GM21825 (cell line): ENCODE data around the gene SMAD5.

ENCODE experiments used
- ATAC-seq: cut with Tn5 transposase; IDR thresholded peaks from one replicate; pipeline ENCODE4 v1.9.1; 2021; ENCODE audit warnings: mild to moderate bottlenecking, moderate library complexity; ENCODE audit not compliant: unreplicated experiment

SMAD5 gene

GRCh38 chr5:136194576-136194975, 61.9 kb downstream of the SMAD5 start:
- no peak for ATAC-seq

DNA sequence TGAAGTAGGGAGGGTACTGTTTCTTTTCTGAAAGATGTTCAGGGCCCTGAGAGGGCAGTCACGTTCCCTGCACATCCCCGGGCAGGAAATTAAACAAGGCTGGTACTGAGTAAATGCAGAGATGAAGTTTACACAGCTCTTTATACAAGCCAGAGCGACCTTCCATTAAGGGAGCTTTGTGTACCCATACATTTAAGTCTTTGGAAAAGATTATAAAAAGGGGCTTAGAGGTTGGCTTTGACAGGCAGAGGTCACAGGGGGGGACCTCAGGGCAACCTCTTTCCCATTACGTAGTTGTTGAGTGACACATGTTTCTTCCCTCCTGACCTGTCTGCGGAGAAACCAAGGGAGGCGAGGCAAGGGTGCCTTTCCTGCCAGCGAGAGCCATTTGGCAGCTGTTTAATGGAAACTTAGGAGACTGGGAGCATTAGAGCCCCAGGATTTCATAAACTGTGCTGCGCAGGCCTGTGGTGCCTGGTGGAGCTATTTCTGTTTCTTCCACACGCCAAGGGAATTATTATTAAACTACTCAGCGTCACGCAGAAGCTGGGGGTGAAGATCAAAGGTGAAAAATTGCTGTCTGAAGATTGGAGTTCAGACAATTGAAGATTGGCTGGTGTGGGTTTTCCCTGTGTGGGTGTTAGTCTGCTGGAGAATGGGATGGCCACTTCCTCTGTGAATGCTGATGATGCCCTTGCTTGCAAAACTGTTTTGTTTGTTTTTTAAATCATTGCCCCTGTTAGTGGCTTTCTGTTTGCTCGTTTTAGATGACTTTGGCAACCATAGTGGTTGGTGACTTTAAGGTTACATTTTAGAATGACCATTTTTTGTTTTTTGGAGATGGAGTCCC, 63.6 kb downstream of the SMAD5 start:
- no peak for ATAC-seq

GRCh38 chr5:136197462-136198142, 65.0 kb downstream of the SMAD5 start:
- no peak for ATAC-seq

- no peak for ATAC-seq
These were observed 65.8 kb downstream of the SMAD5 start for GRCh38 chr5:136198453-136198852.

GRCh38 chr5:136199408-136199807, 66.8 kb downstream of the SMAD5 start:
- no peak for ATAC-seq

DNA sequence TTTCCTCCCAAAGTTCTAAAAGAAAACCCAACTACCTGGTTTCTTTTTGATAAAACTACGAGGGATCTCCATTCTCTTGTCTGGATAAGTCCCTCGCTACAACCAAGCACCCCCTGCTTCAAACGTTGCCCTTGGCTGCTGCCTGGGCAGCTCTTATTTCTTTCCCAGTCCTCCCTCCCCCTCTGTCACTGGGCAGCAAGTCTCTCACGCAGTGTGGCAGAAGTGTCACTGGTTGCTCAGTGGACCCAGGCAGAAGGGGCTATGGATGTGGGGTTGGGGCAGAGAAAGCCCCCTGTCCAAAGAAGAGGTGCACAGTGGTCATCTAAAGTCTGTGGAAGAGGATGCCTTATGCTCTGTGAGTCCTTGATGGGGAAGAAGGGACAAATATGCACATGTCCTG, 67.5 kb downstream of the SMAD5 start:
- ATAC-seq = no peak

DNA sequence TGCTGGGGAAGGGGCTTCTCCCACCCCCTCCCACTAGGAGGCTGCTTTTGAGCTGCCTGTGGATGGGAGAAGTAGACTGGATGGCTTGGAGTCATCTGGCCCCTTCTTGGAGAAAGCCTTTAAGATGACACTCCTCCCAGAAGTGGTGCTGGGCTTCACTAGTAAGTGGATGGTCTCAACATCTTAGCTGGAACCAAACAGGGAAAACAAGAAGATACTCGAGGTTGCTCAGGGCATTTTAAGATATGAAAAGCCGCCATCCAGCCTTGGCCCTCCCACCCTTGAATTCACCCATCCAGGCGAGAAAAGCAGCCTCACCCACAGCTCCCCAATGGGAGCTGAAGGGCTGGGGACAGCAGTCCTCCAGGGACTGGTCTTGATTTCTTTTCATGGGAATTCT, 68.1 kb downstream of the SMAD5 start:
- ATAC-seq = no peak

DNA sequence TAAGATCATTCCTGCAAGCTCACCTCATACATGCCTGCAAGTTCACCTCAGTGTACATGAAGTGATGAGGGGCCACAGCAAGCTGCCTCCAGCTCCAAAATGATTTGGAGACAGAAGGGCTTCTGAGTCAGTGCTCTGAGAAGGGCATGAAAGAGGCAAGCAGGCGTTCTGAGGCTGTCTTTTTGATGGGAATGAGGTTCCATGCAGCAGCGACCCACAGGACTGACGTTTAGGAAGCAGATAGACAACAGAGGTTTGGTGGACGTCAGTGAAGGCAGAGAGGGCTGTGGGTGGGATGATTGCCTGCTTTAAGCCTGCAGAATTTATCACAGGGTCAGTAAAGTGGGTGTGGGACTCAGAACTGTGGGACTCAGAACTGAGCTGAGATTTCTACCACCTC, 69.2 kb downstream of the SMAD5 start:
- no peak for ATAC-seq

GRCh38 chr5:136202469-136203205, 70.0 kb downstream of the SMAD5 start:
- no peak for ATAC-seq

- no peak for ATAC-seq
These were observed 70.8 kb downstream of the SMAD5 start for GRCh38 chr5:136203303-136203922.

- no peak for ATAC-seq
These were observed 72.5 kb downstream of the SMAD5 start for GRCh38 chr5:136205061-136205702.

- no peak for ATAC-seq
These were observed 73.3 kb downstream of the SMAD5 start for GRCh38 chr5:136205941-136206340.

- ATAC-seq = no peak
These were observed 73.7 kb downstream of the SMAD5 start for GRCh38 chr5:136206361-136206760.

DNA sequence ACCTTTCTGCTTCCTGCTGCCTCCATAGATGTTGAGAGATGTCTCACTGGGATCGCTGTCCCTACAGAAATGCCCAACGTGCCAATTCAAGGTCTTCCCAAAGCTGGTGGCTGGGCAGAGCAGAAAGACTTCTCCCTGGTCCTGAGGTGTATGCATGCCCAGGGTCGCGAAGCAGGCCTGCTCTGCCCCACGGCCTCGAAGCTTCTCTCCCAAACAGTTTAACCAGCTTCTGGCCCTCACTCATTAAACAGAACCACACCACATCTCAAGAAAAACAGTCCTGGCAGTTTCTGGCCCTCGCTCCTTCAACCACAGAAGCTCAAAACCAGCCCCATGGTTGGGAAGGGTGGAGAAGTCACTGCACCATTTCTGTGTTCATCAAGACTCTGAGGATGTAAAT, 75.0 kb downstream of the SMAD5 start:
- no peak for ATAC-seq

- ATAC-seq = no peak
These were observed 76.3 kb downstream of the SMAD5 start for GRCh38 chr5:136208916-136209315.

- no peak for ATAC-seq
These were observed 76.8 kb downstream of the SMAD5 start for GRCh38 chr5:136209346-136209910.

- no peak for ATAC-seq
These were observed 77.6 kb downstream of the SMAD5 start for GRCh38 chr5:136210259-136210658.

GRCh38 chr5:136211282-136212040, 78.8 kb downstream of the SMAD5 start:
- no peak for ATAC-seq

DNA sequence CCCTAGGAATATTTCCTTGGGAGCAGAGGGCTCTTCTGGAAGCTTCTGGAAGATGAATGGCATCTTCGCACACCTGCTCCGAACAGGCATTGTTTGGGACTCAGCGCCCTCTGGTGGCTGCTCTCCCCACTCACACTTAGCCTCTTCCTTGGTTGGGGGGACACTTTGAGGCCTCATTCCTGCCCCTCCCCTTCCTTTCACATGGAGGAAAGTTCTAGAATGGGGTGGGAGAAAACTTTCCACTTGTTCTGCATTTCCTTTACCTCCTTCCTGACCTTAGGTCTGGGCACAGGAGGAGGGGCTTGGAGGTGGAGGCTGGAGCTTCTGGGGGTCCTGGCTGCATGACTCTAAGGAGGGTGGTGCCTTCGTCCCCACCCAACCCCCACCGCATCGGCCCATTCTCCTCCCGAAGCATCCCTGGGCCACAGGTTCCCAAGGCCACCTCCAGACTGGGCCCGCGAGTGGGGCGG, 79.6 kb downstream of the SMAD5 start:
- ATAC-seq = no peak
